Cerebellar nuclear complex (tissue), 1 donor: ENCODE data around the gene PAQR7.

Experiments
- DNase-seq, 2 experiments: peaks; one replicate each; lab custom pipeline; 2025; lab: John Stamatoyannopoulos, UW

PAQR7 gene, protein sequence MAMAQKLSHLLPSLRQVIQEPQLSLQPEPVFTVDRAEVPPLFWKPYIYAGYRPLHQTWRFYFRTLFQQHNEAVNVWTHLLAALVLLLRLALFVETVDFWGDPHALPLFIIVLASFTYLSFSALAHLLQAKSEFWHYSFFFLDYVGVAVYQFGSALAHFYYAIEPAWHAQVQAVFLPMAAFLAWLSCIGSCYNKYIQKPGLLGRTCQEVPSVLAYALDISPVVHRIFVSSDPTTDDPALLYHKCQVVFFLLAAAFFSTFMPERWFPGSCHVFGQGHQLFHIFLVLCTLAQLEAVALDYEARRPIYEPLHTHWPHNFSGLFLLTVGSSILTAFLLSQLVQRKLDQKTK

GRCh38 chr1:25875154-25875855 lies at the start of gene PAQR7:
PAQR7 (minus strand) TSS chr1:25875708; CDS start chr1:25863839, 11,869 bp downstream.
- peak in 1 of 2 experiments; percentile 10 for DNase-seq

DNA sequence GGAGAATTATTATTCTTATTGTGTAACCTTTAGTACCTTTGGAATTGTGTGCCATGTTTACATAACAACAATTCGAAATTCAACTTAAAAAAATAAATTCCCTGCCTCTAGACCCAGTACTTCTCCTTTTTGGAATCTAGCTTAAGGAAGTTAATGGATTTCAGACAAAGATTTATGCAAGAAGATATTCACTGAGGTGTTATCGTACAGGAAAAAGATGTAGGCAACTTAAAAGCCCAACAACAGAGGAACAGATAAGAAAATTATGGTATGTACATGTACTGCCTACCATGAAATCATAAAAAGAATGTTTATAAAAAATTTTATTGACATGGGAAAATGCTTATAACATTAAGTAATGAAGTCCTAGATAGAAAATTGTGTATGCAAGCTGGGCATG lies 48.9 kb upstream of the PAQR7 start:
- DNase-seq = no peak

- peak in 1 of 2 experiments; percentile 56 for DNase-seq
These were observed 47.6 kb upstream of the PAQR7 start for GRCh38 chr1:25922971-25923552.

DNA sequence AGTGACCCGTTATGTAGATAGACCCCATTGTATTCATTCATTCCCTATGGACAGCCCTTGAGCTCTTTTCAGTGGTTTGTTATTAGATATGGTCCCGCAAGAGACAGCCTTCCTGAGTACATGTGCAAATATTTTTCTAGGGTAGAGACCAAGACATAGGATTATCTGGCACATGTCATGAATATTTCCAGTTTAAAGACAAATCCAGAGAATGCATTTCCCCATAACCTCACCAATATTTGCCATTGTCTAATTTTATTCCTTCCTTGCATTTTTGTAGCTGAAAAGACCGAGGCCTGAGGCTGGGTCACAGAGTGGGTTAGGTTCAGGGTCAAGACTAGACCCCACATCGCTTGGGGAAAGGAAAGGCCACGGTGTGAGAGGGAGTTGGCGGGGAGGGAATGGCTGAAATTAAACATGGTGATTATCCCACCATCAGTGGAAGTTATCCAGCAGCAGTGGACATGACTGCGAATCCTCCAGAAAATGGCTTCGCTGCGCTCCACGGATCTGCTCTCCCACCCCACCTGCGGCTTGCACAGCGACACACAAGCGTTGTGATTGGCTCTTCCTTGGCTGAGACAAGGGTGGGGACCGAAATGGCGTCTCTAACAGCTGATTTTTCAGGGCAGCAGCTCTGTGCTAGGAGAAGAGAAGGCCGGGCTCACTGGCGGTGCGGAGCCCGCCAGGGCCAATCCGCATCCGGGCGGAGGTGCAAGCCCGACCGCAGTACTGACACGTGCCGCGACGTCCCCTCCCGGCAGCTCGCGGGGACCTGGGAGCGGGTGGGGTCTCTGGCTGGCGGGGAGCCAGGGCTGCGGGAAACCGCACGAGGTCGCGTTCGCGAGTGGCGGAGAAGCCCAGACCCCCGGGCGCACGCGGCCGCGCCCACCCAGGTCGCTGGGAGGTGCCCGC lies 46.8 kb upstream of the PAQR7 start:
- DNase-seq = peak in 1 of 2 experiments; percentile 63

- DNase-seq = no peak
These were observed 43.1 kb upstream of the PAQR7 start for GRCh38 chr1:25918615-25919014.

- DNase-seq = no peak
These were observed 42.5 kb upstream of the PAQR7 start for GRCh38 chr1:25917996-25918395.

- no peak for DNase-seq
These were observed 41.0 kb upstream of the PAQR7 start for GRCh38 chr1:25916460-25916859.

GRCh38 chr1:25914074-25914995 lies 38.8 kb upstream of the PAQR7 start:
- DNase-seq = no peak

DNA sequence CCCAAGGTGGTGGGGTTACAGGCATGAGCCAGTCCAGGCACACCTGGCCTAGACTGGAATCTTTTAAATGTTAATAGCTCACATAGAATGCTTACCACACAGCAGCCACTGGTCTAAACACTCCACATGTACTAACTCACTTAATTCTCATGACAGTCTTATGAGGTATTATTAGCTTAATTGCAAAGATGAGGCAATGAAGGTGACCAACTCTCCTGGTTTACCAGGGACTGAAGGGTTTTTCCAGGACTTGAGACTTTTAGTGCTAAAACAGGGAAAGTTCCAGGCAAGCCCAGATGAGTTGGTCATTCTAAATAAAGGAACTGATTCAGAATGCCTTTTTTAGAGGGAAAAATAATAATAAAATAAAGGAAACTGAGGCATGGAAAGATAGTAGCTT lies 37.7 kb upstream of the PAQR7 start:
- DNase-seq = no peak

DNA sequence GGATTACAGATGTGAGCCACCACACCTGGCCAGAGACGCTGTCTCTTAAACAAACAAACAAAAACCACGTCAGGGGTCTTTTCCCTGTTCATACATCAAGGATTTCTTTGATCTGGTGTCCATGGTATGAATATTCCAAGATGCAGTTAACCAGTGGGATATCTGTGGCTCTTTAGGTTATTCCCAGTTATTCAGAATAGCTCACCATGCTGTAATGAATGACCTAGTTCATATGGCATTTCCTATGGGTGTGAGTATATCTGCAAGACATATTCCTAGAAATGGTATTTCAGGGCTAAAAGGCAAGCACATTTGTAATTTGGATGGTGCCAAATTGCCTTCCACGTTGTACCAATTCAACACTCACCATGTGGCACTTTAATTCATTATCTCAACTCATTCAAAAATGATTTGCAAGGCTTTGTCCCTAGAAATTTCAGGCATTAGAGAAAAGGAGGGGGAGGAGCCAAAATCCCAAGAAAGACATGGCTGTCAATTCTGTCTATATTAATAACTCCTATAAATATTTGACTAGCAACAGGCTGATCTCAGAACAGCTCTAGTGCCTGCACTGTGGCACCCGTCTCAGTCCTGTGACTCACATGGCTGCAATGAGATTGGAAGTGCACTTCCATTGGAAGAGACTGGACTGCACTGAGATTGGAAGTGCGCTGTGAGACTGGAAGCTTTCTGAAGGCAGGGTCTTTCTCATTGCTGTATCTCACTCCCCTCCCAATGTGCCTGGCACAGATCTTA lies 36.7 kb upstream of the PAQR7 start:
- no peak for DNase-seq

DNA sequence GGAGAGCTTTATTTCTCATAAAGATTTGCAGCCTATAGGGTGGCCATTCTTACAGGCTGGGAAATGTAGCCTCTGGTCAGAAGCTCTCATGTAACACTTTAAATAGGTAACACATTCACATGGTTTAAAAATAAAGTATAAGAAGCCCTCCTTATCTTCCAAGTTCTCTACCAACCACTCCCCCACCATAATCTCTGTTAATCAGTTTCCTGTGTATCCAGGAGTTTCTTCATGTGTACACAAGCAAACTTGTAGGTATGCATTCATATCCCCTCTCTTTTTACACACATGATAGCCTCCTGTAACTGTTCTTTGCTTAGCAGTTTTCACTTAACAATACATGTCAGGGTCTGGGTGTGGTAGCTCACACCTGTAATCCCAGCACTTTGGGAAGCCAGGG lies 35.7 kb upstream of the PAQR7 start:
- no peak for DNase-seq

GRCh38 chr1:25909040-25909439 lies 33.5 kb upstream of the PAQR7 start:
- DNase-seq = no peak

GRCh38 chr1:25908161-25908560 lies 32.7 kb upstream of the PAQR7 start:
- no peak for DNase-seq

DNA sequence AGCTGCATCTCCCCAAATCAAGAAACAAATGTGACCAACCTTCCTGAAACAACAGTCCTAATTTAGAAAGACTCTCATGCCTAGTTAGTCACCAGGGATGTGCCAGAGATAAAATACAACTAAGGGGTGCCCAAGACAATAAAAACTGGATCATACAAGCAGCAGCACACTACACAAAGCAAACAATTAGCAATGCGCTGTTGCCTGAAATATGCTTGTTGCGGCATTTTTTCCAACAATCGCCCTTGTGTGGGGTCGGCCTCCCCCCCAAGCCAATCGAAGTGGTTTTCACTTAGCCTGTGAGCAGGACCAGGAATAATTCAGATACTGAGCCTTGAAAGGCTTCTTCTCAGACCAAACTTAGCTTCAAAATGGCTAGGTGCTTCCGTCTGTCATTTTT lies 32.1 kb upstream of the PAQR7 start:
- no peak for DNase-seq

- peak in 1 of 2 experiments; percentile 67 for DNase-seq
These were observed 31.3 kb upstream of the PAQR7 start for GRCh38 chr1:25906644-25907300.

DNA sequence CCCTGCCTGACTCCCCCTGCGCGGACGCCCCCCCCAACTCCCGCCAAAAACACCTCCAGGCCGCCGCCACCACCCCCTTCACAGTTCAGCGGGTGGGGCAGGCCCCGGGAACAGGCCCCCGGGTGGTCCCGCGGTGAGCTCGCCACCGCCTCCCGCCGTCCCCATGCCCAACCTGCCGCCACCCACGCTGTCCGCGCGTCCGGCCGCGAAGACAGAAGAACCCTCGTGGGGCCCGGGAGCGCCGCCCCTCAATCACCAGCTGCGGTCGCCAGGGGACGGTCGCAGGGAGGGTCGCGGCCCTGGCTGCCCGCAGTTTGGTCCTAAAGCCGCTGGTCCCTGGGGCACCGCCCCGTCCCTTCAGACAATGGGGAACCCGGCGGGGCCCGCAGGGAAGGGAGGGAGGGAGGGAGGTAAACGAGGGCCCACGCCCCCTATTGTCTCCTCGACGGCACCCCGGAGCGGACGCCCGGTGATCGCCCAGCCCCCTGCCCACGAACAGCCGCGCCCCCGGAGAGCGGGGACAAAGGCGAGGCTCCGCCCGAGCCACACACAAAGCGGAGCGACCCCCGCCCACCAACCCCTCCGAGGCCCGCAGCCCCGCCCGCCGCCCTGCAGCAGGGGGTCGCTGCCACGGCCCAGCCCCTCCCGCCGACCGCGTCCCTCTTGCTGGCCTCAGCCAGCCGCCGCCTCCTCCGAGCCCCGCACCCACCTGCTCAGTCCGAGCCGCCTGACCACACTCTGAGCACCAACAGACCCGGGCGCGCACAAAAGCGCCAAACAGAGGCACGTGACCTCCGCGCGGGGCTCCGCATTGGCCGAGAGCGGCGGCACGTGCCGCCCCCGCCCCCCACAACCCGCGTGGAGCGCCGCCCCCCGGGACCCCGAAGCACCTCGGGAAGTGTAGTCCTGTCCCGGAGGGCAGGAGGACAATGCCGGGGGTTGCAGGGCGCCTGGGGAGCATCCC lies 30.5 kb upstream of the PAQR7 start, which contains the start of gene STMN1:
Gene STMN1 (minus strand): TSS at position 740 of the 964 bp plus-strand sequence. CDS start 1,743 bp downstream, outside the sequence.
- peak; percentile 49 to 84 for DNase-seq

DNA sequence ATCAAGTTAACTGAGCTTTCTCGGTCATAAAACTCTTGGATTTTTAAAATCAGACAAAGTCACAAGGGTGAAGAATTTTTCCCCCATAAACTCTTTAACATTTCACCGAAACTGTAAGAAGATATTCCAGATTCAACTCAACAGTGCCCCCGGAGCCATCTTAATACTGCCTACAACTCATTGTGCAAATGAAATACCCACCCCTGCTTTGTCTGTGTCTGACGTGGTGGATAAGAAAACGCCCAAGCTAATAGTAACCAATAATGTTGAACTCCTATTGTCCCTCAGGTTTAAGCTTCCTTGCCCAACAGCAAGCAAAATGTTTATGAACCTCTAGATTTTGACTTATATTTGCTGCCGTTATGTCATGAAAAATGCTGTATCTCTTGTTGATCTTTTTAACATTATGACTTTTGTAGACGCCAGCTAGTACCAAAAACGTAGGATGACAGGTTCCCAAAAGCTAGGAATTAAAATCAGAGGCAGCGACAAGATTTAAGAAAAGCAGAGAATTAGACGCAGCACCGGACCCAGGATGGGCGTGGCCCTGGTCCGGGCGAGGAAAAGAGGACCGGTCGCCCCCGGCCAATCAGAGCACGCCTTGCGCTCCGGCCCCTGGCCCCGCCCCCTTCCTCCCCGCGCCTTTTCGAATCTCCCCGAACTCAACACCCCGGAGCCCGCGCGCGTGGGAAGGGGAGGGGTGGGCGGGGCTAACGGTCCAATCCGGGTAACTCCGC lies 29.6 kb upstream of the PAQR7 start:
- peak; percentile 41 to 85 for DNase-seq
